HG03571 (cell line): Measurements from ENCODE around the gene PPP1R14C.
"Not testable (repeated sequence)": the region's sequence is repeated elsewhere in the genome, so short reads cannot be mapped to it uniquely, and the experiment has no call there.

Source experiments
- ATAC-seq: cut with Tn5 transposase; IDR thresholded peaks from one replicate; pipeline ENCODE4 v1.9.1; 2021; ENCODE audit not compliant: unreplicated experiment

PPP1R14C gene

GRCh38 chr6:150137711-150138110 lies 5.1 kb upstream of the PPP1R14C start:
- not testable (repeated sequence) for ATAC-seq

- no peak for ATAC-seq
These were observed 4.2 kb upstream of the PPP1R14C start for GRCh38 chr6:150138638-150139037.

GRCh38 chr6:150139533-150139932 lies 3.3 kb upstream of the PPP1R14C start:
- ATAC-seq, result no peak

- no peak for ATAC-seq
These were observed 2.4 kb upstream of the PPP1R14C start for GRCh38 chr6:150140236-150140969.

GRCh38 chr6:150142097-150142669 lies 661 bp upstream of the PPP1R14C start:
- ATAC-seq, result no peak

GRCh38 chr6:150143516-150144293 lies 861 bp downstream of the PPP1R14C start:
- ATAC-seq, result no peak

GRCh38 chr6:150144294-150144868 lies 1.5 kb downstream of the PPP1R14C start:
- no peak for ATAC-seq

GRCh38 chr6:150145427-150145826 lies 2.6 kb downstream of the PPP1R14C start:
- ATAC-seq, result no peak

GRCh38 chr6:150145830-150146229 lies 3.0 kb downstream of the PPP1R14C start:
- no peak for ATAC-seq

- ATAC-seq, result no peak
These were observed 3.6 kb downstream of the PPP1R14C start for GRCh38 chr6:150146436-150146835.

GRCh38 chr6:150149146-150149545 lies 6.3 kb downstream of the PPP1R14C start:
- no peak for ATAC-seq

GRCh38 chr6:150150458-150150820 lies 7.6 kb downstream of the PPP1R14C start:
- no peak for ATAC-seq

- ATAC-seq, result no peak
These were observed 8.2 kb downstream of the PPP1R14C start for GRCh38 chr6:150150821-150151646.

GRCh38 chr6:150152891-150153876 lies 10.3 kb downstream of the PPP1R14C start:
- no peak for ATAC-seq

GRCh38 chr6:150153905-150154492 lies 11.2 kb downstream of the PPP1R14C start:
- ATAC-seq, result no peak

- no peak for ATAC-seq
These were observed 13.6 kb downstream of the PPP1R14C start for GRCh38 chr6:150156460-150156859.

- ATAC-seq, result no peak
These were observed 14.2 kb downstream of the PPP1R14C start for GRCh38 chr6:150157081-150157480.

GRCh38 chr6:150159757-150160156 lies 16.9 kb downstream of the PPP1R14C start:
- ATAC-seq, result no peak

GRCh38 chr6:150163970-150164369 lies 21.1 kb downstream of the PPP1R14C start:
- ATAC-seq, result no peak
